Uterus (tissue), 2 donors: ENCODE measurements around the gene ADCY7.

Experiments used
- POLR2A ChIP-seq, 2 donors: fragments of 450-650 bp; IDR thresholded peaks; one replicate each; pipeline ENCODE4 v1.6.1; 2016; ENCODE audit warnings: antibody characterized with exemption in 2 of 2, mild to moderate bottlenecking in 1 of 2, moderate library complexity in 1 of 2
- TF ChIP-seq, protein P1 (sequence below), 4 experiments: fragments of 200-600 bp in 2 of 4; fragments of 450-650 bp in 2 of 4; sonication (generic) in 2 of 4; IDR thresholded peaks; one replicate each; pipeline ENCODE4 v1.5.1; 2016 to 2019; ENCODE audit warnings: antibody characterized with exemption in 4 of 4, mild to moderate bottlenecking in 2 of 4, moderate library complexity in 1 of 4

- no peak for TF ChIP-seq POLR2A (IDR thresholded peaks at IDR 0.05)
- TF ChIP-seq, protein P1, sequence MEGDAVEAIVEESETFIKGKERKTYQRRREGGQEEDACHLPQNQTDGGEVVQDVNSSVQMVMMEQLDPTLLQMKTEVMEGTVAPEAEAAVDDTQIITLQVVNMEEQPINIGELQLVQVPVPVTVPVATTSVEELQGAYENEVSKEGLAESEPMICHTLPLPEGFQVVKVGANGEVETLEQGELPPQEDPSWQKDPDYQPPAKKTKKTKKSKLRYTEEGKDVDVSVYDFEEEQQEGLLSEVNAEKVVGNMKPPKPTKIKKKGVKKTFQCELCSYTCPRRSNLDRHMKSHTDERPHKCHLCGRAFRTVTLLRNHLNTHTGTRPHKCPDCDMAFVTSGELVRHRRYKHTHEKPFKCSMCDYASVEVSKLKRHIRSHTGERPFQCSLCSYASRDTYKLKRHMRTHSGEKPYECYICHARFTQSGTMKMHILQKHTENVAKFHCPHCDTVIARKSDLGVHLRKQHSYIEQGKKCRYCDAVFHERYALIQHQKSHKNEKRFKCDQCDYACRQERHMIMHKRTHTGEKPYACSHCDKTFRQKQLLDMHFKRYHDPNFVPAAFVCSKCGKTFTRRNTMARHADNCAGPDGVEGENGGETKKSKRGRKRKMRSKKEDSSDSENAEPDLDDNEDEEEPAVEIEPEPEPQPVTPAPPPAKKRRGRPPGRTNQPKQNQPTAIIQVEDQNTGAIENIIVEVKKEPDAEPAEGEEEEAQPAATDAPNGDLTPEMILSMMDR (IDR thresholded peaks at IDR 0.05): no peak
These were observed 15.7 kb downstream of the ADCY7 start for GRCh38 chr16:50282010-50282538.
